Esophagus (tissue), 2 donors: Measurements from ENCODE around the gene UPK3A. TPM values are rescaled to one million over a fixed set of nuclear protein-coding genes. Genes with fewer than 3 reads are reported as not detected.
A peak's percentile ranks its signal among the peaks of the same experiment; 100 is the strongest.

Experiments used
- H3K27ac ChIP-seq, 2 donors: one replicate each; pipeline ENCODE4 v1.5.1; 2013; ENCODE audit warnings: low read depth in 2 of 2, mild to moderate bottlenecking in 2 of 2, inconsistent platforms in 1 of 2, low read length in 1 of 2, moderate library complexity in 1 of 2
- H3K27me3 ChIP-seq, 2 donors: one replicate each; pipeline ENCODE4 v1.6.1; 2013; ENCODE audit warnings: low read length in 2 of 2, control low read depth in 1 of 2, mild to moderate bottlenecking in 1 of 2; ENCODE audit not compliant: insufficient read depth in 2 of 2, control insufficient read depth in 1 of 2
- H3K36me3 ChIP-seq, 2 donors: one replicate each; pipeline ENCODE4 v1.6.1; 2013; ENCODE audit warnings: low read length in 1 of 2; ENCODE audit not compliant: control insufficient read depth in 2 of 2, insufficient read depth in 2 of 2
- H3K4me1 ChIP-seq, 2 donors: one replicate each; pipeline ENCODE4 v1.6.1; 2013; ENCODE audit warnings: low read length in 1 of 2; ENCODE audit not compliant: control insufficient read depth in 2 of 2, insufficient read depth in 2 of 2
- H3K4me3 ChIP-seq, 2 donors: one replicate each; pipeline ENCODE4 v1.5.1; 2013; ENCODE audit warnings: low read length in 2 of 2, mild to moderate bottlenecking in 2 of 2, low read depth in 1 of 2, moderate library complexity in 1 of 2
- H3K9me3 ChIP-seq, 2 donors: one replicate each; pipeline ENCODE4 v1.6.1; 2013; ENCODE audit warnings: mild to moderate bottlenecking in 2 of 2, low read depth in 1 of 2, low read length in 1 of 2, moderate library complexity in 1 of 2; ENCODE audit not compliant: control insufficient read depth in 2 of 2, insufficient read depth in 1 of 2
- WGBS, 2 donors: extraction: QIAGEN DNeasy Blood & Tissue Kit; methylation state at CpG; one replicate each; pipeline ENCODE4 v1.1.7; 2013; 5-methylcytosine and 5-hydroxymethylcytosine counted together
- polyA plus RNA-seq, 2 donors: library from polyadenylated mRNA; stranded (reverse); fragments of 200-250 nt; gene quantifications; one replicate each; pipeline ENCODE4 v1.2.3, GENCODE V29; 2013
- donor health status: healthy with polysubstance abuse.
- donor health status: Bipolar disorder and iron deficiency.

UPK3A gene
- polyA plus RNA-seq, 2 donors: not detected

GRCh38 chr22:45240810-45241631 lies 43.7 kb upstream of the UPK3A start, which contains the start of gene KIAA0930:
TSS of gene KIAA0930 (minus strand) at chr22:45240894. CDS start at chr22:45240703, 191 bp downstream.
- Histone ChIP-seq H3K4me1 (peaks cover 4 to 20% of the 10 kb centered on the region in 2 donors), H3K27ac (peak within 1 kb of the TSS; percentile 59 to 86)

GRCh38 chr22:45242778-45243191 lies 42.0 kb upstream of the UPK3A start:
- WGBS, 2 donors: 52 to 57% methylated on average over 7 of the region's 7 CpGs
- Histone ChIP-seq H3K27me3 (no peaks in the 10 kb centered on the region), H3K27ac (peak overlapping the region in 1 of 2 donors; percentile 53), H3K4me1 (peaks cover 4 to 20% of the 10 kb centered on the region in 2 donors), H3K4me3 (no peak overlapping the region), H3K36me3 (peaks cover 0 to 5% of the 10 kb centered on the region in 2 donors), H3K9me3 (no peaks in the 10 kb centered on the region)

More at GRCh38 chr22:45240810-45241631, 43.7 kb upstream of the UPK3A start, which contains the start of gene KIAA0930:
- Histone ChIP-seq H3K36me3 (peaks cover 0 to 5% of the 10 kb centered on the region in 2 donors), H3K9me3 (no peaks in the 10 kb centered on the region), H3K4me3 (peak within 1 kb of the TSS; percentile 71 to 87), H3K27me3 (no peaks in the 10 kb centered on the region)
- WGBS, 2 donors: 7 to 13% methylated on average over 40 to 66 of the region's 66 CpGs

GRCh38 chr22:45244916-45245315 lies 39.8 kb upstream of the UPK3A start:
- Histone ChIP-seq H3K4me1 (peaks cover 4 to 13% of the 10 kb centered on the region in 2 donors), H3K27ac (no peak overlapping the region), H3K27me3 (no peaks in the 10 kb centered on the region), H3K36me3 (no peaks in the 10 kb centered on the region), H3K4me3 (no peak overlapping the region), H3K9me3 (no peaks in the 10 kb centered on the region)
- WGBS, 2 donors: 78 to 81% methylated on average over 4 of the region's 4 CpGs

GRCh38 chr22:45246060-45246985 lies 38.4 kb upstream of the UPK3A start:
- no peaks in the 10 kb centered on the region for H3K9me3 ChIP-seq
- H3K27me3 ChIP-seq: no peaks in the 10 kb centered on the region
- 30 to 34% methylated on average over 13 of the region's 13 CpGs for WGBS, 2 donors
- no peak overlapping the region for H3K4me3 ChIP-seq
- peak overlapping the region; percentile 81 to 90 for H3K27ac ChIP-seq
- no peaks in the 10 kb centered on the region for H3K36me3 ChIP-seq
- peaks cover 0 to 7% of the 10 kb centered on the region in 2 donors for H3K4me1 ChIP-seq

GRCh38 chr22:45248832-45249561 lies 35.8 kb upstream of the UPK3A start:
- no peak overlapping the region for H3K4me3 ChIP-seq
- 42 to 45% methylated on average over 8 of the region's 8 CpGs for WGBS, 2 donors
- H3K4me1 ChIP-seq: peaks cover 0 to 6% of the 10 kb centered on the region in 2 donors
- no peaks in the 10 kb centered on the region for H3K36me3 ChIP-seq
- no peaks in the 10 kb centered on the region for H3K9me3 ChIP-seq
- H3K27ac ChIP-seq: peak overlapping the region in 1 of 2 donors; percentile 57
- H3K27me3 ChIP-seq: no peaks in the 10 kb centered on the region

- 71 to 84% methylated on average over 8 of the region's 8 CpGs for WGBS, 2 donors
- H3K4me3 ChIP-seq: no peak overlapping the region
- no peaks in the 10 kb centered on the region for H3K36me3 ChIP-seq
- H3K27ac ChIP-seq: no peak overlapping the region
- peaks cover 0 to 9% of the 10 kb centered on the region in 2 donors for H3K4me1 ChIP-seq
- H3K9me3 ChIP-seq: no peaks in the 10 kb centered on the region
- H3K27me3 ChIP-seq: no peaks in the 10 kb centered on the region
Measured at GRCh38 chr22:45251825-45252224, 32.9 kb upstream of the UPK3A start.

GRCh38 chr22:45253039-45253641 lies 31.6 kb upstream of the UPK3A start:
- Histone ChIP-seq H3K27ac (no peak overlapping the region), H3K27me3 (no peaks in the 10 kb centered on the region), H3K4me1 (peaks cover 0 to 9% of the 10 kb centered on the region in 2 donors), H3K9me3 (no peaks in the 10 kb centered on the region), H3K4me3 (no peak overlapping the region), H3K36me3 (no peaks in the 10 kb centered on the region)
- WGBS, 2 donors: 84 to 87% methylated on average over 10 of the region's 10 CpGs

- WGBS, 2 donors: 80 to 91% methylated on average over 7 of the region's 7 CpGs
- peaks cover 0 to 3% of the 10 kb centered on the region in 2 donors for H3K4me1 ChIP-seq
- H3K27ac ChIP-seq: peak overlapping the region in 1 of 2 donors; percentile 33
Measured at GRCh38 chr22:45254388-45254787, 30.4 kb upstream of the UPK3A start.

More at GRCh38 chr22:45254388-45254787, 30.4 kb upstream of the UPK3A start:
- no peaks in the 10 kb centered on the region for H3K9me3 ChIP-seq
- no peak overlapping the region for H3K4me3 ChIP-seq
- H3K27me3 ChIP-seq: no peaks in the 10 kb centered on the region
- H3K36me3 ChIP-seq: no peaks in the 10 kb centered on the region
